Activated T-helper 1 cell treated with Interleukin-2 at 50 U/mL for 16 hours (primary cell): ENCODE results near the gene SLC8A1.

Experiments used
- DNase-seq: peaks from one replicate; pipeline ENCODE4 v3.0.0-alpha.2; 2020; ENCODE audit warnings: low read depth

Gene SLC8A1

GRCh38 chr2:40458271-40458794, 6.4 kb upstream of the SLC8A1 start:
- no peak for DNase-seq

GRCh38 chr2:40457837-40458236, 5.9 kb upstream of the SLC8A1 start:
- no peak for DNase-seq

GRCh38 chr2:40457366-40457765, 5.5 kb upstream of the SLC8A1 start:
- DNase-seq: no peak

GRCh38 chr2:40456926-40457325, 5.0 kb upstream of the SLC8A1 start:
- no peak for DNase-seq

- no peak for DNase-seq
These were observed 3.8 kb upstream of the SLC8A1 start for GRCh38 chr2:40455661-40456060.

- DNase-seq: no peak
These were observed 2.4 kb upstream of the SLC8A1 start for GRCh38 chr2:40454321-40454720.

DNA sequence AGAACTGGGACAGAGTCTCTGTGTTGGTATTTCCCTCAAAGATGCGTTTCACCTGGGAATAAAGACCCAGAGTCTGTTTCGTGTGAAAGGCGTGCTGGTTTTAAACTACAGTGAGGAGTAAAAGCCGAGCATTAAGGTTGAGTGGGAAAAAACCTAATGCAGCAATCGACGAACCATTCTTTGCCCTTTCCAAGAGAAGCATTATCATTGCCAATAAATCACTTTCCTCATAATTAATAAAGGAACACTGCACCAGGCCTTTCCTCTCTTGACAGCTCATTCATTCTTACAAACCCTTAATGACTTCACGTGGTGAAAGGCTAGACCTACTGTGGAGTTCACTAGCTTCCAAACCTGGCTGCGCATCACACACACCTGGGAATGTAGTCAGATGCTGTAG, 896 bp upstream of the SLC8A1 start:
- DNase-seq: no peak

DNA sequence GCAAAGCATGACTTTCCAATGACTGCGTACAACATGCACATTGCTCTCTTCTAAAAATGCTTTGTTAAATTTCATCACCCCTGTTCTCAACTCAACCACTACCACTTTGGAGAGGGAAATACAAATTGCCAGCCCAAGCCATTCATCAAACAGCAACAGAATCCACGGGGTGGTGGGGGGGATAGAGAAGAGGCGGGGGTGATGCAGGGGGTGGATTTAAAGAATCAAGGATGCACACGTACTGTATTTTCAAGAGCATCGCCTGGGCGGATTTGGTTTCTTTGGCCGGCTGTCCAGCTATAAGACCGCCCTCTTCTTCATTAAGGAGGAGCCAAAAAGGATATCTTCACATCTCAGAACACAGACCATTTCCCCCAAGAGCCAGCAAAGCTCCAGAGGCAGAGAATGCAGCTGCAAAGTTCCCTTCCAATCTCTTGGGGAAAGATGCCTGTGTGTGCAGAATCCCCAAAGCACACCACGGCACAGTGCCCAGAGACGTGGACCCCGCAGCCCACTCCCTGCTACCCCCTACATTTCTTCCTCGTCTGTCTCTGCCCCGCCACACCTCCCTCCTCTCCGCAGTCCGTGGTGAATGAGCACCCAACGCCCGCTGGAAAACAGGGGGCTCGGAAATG, 977 bp downstream of the SLC8A1 start:
- DNase-seq: no peak

DNA sequence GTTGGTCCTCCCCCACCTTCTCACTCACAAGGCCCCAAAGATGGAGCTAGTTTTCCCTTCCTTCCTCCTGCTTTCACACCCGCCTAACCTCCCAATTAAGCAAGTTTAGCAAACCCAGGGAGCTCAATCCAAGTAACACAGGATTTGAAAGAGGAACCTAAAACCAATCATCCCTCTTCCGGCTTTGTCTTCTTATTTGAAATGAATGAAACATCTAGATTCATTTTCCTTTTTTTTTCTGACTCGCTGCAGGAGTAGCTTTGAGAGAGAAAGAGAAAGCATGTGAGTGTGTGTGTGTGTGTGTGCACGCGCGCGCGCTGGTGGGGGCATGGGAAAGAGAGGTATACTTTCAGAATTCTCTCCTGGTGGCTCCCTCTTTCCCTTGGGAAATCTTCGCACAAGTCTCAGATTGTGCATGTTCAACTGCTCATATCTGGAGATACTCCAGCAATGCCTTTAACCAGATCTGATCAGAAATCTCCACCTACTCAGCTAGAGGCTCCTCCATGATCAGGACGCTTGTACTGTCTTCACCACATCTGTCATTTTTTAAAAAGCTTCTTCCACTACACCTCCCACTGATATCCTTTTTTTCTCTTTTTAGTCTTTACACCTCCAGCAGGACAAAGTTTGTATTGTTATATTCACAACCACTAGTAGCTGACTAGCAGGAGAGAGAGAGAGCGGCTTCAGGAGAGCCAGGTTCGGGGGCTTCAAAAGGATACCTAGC, 1.7 kb downstream of the SLC8A1 start:
- no peak for DNase-seq

DNA sequence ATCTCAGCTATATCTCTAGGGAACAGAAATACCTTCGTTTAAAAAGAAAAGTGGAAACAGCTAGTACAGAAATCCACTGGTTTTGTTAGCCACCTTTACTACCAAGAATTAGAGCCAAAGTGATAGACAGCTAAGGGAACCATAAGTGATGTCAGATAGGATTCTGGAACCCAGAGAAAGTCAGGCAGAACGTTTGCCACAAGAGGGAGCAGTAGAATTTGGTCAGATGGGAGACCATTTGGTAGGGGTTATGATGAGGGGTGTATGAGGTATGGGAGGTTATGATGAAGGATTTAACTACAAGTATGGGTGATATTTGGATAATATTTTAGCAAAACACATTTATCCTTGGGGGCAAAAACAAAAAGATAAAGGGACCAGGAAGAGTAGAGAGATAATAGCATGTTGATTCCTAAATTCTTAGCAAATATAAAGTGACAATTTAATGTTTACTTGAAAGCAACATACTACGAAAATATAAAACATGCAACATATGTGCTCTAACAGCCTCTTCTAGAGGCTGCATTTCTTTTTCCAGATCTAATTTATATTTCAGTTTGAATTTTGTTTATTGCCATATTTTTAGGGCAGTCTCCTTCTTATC, 3.3 kb downstream of the SLC8A1 start:
- no peak for DNase-seq

GRCh38 chr2:40445467-40445866, 6.4 kb downstream of the SLC8A1 start:
- DNase-seq: no peak

DNA sequence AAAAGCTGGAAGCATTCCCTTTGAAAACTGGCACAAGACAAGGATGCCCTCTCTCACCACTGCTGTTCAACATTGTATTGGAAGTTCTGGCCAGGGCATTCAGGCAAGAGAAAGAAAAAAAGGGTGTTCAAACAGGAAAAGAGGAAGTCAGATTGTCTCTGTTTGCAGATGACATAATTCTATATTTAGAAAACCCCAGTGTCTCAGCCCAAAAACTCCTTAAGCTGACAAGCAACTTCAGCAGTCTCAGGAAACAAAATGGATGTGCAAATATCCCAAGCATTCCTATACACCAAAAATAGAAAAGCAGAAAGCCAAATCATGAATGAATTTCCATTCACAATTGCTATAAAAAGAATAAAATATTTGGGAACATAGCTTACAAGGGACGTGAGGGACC, 11.1 kb downstream of the SLC8A1 start:
- DNase-seq: no peak

- no peak for DNase-seq
These were observed 12.4 kb downstream of the SLC8A1 start for GRCh38 chr2:40439473-40439872.

- no peak for DNase-seq
These were observed 15.8 kb downstream of the SLC8A1 start for GRCh38 chr2:40436093-40436475.

- DNase-seq: no peak
These were observed 16.3 kb downstream of the SLC8A1 start for GRCh38 chr2:40435426-40436092.

DNA sequence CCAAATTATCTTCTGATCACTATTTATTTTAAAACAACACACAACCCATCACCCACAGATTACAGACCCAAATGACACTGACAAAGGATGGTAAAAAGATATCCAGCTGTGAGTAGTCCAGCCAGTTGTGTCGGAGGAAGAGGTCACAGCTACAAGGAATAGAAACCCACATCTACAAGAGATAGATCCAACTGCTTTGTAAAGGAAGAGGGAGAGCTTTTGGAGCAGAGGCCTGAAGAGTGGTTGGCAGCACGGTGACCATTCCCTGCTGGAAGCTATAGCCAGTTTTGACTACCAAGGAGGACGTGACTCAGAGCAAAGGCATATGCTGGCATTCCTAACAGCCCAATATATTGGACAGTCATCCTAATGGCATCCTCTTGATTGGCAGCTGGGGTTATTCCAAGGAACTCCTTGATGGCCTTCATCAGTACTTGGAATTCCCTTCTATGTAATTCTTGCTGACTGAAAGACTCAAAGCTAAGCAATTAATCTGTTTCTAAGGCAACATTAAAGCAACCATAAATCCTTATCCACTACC, 17.1 kb downstream of the SLC8A1 start:
- DNase-seq: no peak

GRCh38 chr2:40433736-40434135, 18.2 kb downstream of the SLC8A1 start:
- no peak for DNase-seq

- no peak for DNase-seq
These were observed 18.9 kb downstream of the SLC8A1 start for GRCh38 chr2:40432921-40433483.

DNA sequence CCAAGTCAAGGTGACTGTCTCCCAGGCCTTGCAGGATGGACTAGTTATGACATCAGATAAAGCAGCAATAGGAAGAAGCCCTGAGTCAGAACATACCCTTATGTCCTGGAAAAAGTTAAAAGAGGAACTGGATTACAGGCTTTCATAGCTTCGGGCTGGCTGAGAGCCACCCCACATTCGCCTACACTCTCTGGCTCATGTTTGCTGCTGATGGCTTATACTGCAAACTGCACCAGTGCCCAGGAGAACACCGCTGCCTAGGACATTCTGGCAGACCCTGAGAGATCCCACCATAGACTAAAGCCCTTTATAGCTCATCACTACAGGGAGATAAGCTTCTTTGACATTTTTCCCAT, 20.3 kb downstream of the SLC8A1 start:
- no peak for DNase-seq

- DNase-seq: no peak
These were observed 20.9 kb downstream of the SLC8A1 start for GRCh38 chr2:40430776-40431599.

DNA sequence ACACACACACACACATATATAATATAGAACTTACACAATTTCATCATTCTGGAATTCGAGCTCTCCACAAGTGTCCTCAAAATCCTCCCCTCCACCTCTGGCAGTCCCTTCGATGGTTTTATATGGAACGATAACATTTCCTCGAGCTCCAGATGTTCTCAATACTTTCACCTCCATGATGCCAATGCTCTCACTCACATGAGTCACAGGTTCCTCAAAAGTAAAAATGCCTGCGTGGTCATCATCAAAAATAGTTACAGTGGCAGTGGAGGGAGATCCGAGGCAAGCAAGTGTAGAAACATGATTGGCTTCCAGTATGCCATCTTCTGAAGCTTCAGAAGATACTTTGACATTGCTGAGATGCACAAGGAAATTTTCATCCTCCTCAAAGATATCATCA, 23.5 kb downstream of the SLC8A1 start:
- DNase-seq: no peak
